ENCODE data around the gene GATAD2A.

GRCh38 chr19:19502808-19503602 is 97.5 kb downstream of the GATAD2A start:
- TF ChIP-seq, protein P1, sequence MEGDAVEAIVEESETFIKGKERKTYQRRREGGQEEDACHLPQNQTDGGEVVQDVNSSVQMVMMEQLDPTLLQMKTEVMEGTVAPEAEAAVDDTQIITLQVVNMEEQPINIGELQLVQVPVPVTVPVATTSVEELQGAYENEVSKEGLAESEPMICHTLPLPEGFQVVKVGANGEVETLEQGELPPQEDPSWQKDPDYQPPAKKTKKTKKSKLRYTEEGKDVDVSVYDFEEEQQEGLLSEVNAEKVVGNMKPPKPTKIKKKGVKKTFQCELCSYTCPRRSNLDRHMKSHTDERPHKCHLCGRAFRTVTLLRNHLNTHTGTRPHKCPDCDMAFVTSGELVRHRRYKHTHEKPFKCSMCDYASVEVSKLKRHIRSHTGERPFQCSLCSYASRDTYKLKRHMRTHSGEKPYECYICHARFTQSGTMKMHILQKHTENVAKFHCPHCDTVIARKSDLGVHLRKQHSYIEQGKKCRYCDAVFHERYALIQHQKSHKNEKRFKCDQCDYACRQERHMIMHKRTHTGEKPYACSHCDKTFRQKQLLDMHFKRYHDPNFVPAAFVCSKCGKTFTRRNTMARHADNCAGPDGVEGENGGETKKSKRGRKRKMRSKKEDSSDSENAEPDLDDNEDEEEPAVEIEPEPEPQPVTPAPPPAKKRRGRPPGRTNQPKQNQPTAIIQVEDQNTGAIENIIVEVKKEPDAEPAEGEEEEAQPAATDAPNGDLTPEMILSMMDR (IDR thresholded peaks at IDR 0.05) = no peak
- TF ChIP-seq POLR2A (IDR thresholded peaks at IDR 0.05; ENCODE audit: low read depth) = no peak

All from esophagus muscularis mucosa (tissue), 3 donors.